ENCODE results near the gene DHPS.

GRCh38 chr19:12705654-12706331 lies 24.1 kb upstream of the DHPS start:
- no peak for TF ChIP-seq CTCF (conservative IDR thresholded peaks at IDR 0.05; ENCODE audit: low read depth, low read length)
- no peak for TF ChIP-seq RAD21 (IDR thresholded peaks at IDR 0.05; ENCODE audit: low read length)
- no peak for TF ChIP-seq FOS (IDR thresholded peaks at IDR 0.05; ENCODE audit: low read depth, low read length)
- TF ChIP-seq POLR2A (IDR thresholded peaks at IDR 0.05; ENCODE audit: low read depth, low read length) = no peak
- TF ChIP-seq RCOR1 (IDR thresholded peaks at IDR 0.05; ENCODE audit: insufficient replicate concordance, low read length) = no peak
- no peak for TF ChIP-seq ELK1 (IDR thresholded peaks at IDR 0.05; ENCODE audit: borderline replicate concordance, low read depth, low read length)
- TF ChIP-seq RFX5 (IDR thresholded peaks at IDR 0.05; ENCODE audit: low read depth, low read length) = no peak
- TF ChIP-seq USF2 (IDR thresholded peaks at IDR 0.05; ENCODE audit: low read depth, low read length) = no peak
- TF ChIP-seq SMC3 (IDR thresholded peaks at IDR 0.05; ENCODE audit: low read depth, low read length) = no peak
- TF ChIP-seq MAFK (IDR thresholded peaks at IDR 0.05; ENCODE audit: low read depth, low read length) = no peak
- no peak for TF ChIP-seq BHLHE40 (IDR thresholded peaks at IDR 0.05; ENCODE audit: low read depth, low read length)
- no peak for TF ChIP-seq MAZ (IDR thresholded peaks at IDR 0.05; ENCODE audit: borderline replicate concordance, low read depth, low read length)
